ENCODE measurements around the gene AK1. TPM values are rescaled to one million over a fixed set of nuclear protein-coding genes. Genes with fewer than 3 reads are reported as not detected.

Gene AK1
- total and polyA plus RNA-seq, 2 of the 8 experiments (the other 6 are each of a cell fraction or from before 2014, with no cell fraction given) = 37.9 to 39.2 TPM

DNA sequence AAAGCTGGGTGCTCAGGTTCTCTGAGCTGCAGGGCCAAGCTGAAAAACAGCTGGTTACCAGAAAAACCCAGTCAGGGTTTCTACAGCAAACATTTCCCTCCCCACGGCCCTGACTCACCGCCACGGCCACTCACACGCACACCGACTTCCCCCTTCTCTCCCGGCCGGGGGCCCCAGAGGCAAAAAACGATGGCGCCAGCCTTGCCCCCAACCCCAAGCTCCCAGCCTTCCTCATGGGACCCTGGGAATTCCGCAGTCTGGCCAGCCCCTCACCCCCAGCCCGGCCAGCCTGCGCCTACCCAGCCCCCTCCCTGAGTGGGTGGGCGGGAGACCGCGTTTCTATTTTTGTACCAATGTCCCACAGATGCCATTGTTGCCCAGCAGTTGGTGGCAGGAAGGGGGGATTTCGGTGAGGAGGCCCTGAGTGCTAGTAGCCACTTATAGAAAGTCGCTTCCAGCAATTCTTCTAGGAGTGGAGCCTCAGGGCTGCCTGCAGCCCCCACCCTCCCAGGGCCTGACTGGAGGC lies 41.4 kb downstream of the AK1 start (continued):
- TF ChIP-seq CBX5 (IDR thresholded peaks at IDR 0.05; ENCODE audit: low read depth, low read length) = no peak
- TF ChIP-seq TCF12 (IDR thresholded peaks at IDR 0.05; ENCODE audit: low read depth, low read length) = no peak
- TF ChIP-seq RFX5 (IDR thresholded peaks at IDR 0.05; ENCODE audit: borderline replicate concordance, low read depth, low read length) = no peak

Data from H1 (cell line).